Kidney epithelial cell (primary cell): ENCODE results near the gene RHD. TPM values are rescaled to one million over a fixed set of nuclear protein-coding genes. Genes with fewer than 3 reads are reported as not detected.
"Not testable (repeated sequence)": the region's sequence is repeated elsewhere in the genome, so short reads cannot be mapped to it uniquely, and the experiment has no call there.

Source experiments
- DNase-seq: peaks from one replicate; pipeline ENCODE4 v3.0.0-alpha.2; 2010; ENCODE audit warnings: low read depth
- H3K27me3 ChIP-seq: 2 replicates; pipeline ENCODE4 v1.6.0; 2011; ENCODE audit warnings: low read length; ENCODE audit not compliant: control insufficient read depth, insufficient read depth
- H3K36me3 ChIP-seq: 2 replicates; pipeline ENCODE4 v1.5.1; 2011; ENCODE audit warnings: low read length; ENCODE audit not compliant: control insufficient read depth, insufficient read depth
- H3K4me3 ChIP-seq: 2 replicates; pipeline ENCODE4 v1.5.1; 2011; ENCODE audit warnings: low read depth, mild to moderate bottlenecking, control low read depth, low read length
- total RNA-seq: library from RNA; depleted of rRNA; stranded (reverse); fragments of >200 nt; gene quantifications from 2 replicates; pipeline ENCODE4 v1.2.3, GENCODE V29; 2015
- TF ChIP-seq, protein P1 (sequence below): IDR thresholded peaks from 2 replicates; pipeline ENCODE4 v1.5.1; 2011; ENCODE audit warnings: mild to moderate bottlenecking, moderate library complexity, low read length, control low read depth, inconsistent platforms; ENCODE audit not compliant: insufficient read depth, poor library complexity, severe bottlenecking

RHD gene
- total RNA-seq, 1 donor from 2014 or later, result not detected

DNA sequence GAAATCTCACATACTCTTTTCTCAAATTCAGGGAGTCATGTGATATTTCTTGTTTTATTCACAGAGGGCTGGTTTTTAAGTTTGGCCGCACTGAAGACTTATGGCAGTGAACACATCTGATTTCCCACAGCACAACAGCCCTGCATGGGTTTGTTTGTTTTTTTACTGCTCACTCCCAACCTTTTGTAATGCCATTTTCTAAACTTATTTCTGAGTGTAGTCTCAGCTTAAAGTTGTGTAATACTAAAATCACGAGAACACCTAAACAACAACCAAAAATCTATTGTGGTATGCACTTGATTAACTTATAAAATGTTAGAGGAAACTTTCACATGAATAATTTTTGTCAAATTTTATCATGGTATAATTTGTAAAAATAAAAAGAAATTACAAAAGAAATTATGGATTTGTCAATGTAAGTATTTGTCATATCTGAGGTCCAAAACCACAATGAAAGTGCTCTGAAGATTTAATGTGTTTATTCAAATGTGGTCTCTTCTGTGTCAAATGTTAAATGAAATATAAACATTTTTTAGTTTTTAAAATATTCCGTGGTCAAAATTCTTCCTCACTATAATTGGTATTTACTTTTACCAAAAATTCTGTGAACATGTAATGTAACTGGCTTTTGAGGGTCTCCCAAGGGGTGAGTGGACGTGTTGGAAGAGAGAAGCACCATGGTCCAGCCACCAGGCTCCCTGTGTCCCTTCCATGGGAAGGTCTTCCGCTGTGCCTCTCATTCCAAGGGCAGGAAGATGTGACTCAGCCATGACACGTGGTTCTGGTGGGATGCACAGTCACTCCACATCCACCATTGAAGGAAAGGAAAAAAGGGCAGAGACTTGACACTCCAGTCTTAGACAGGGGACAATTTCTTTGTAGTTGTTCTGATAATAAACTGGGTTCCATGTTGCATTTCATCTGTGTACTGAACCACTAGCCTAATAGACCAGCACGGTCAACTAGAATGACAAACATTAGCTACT, 88.6 kb downstream of the RHD start:
- H3K4me3 ChIP-seq, result no peak overlapping the region
- TF ChIP-seq, protein P1, sequence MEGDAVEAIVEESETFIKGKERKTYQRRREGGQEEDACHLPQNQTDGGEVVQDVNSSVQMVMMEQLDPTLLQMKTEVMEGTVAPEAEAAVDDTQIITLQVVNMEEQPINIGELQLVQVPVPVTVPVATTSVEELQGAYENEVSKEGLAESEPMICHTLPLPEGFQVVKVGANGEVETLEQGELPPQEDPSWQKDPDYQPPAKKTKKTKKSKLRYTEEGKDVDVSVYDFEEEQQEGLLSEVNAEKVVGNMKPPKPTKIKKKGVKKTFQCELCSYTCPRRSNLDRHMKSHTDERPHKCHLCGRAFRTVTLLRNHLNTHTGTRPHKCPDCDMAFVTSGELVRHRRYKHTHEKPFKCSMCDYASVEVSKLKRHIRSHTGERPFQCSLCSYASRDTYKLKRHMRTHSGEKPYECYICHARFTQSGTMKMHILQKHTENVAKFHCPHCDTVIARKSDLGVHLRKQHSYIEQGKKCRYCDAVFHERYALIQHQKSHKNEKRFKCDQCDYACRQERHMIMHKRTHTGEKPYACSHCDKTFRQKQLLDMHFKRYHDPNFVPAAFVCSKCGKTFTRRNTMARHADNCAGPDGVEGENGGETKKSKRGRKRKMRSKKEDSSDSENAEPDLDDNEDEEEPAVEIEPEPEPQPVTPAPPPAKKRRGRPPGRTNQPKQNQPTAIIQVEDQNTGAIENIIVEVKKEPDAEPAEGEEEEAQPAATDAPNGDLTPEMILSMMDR, result no peak
- no peaks in the 10 kb centered on the region for H3K36me3 ChIP-seq
- H3K27me3 ChIP-seq, result no peaks in the 10 kb centered on the region
- no peak for DNase-seq

DNA sequence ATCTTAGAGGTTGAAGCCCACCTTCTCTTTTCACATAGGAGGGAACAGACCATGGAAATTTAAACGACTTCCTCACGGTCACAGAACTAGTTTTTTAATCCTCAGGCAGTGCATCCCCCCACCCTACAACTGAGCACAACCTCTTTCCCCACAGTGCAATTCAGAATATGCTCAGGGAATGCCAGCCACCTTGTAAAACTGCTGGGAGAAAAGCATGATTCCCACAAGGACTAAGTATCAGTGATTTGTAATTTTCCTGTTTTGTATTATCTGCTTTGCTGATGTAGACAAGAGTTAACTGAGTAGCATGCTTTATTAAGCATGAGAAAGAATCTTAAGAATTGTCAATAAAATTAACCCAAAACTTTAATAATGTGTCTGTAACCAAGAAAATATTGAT, 89.6 kb downstream of the RHD start:
- no peak for DNase-seq
- TF ChIP-seq, protein P1, result no peak
- Histone ChIP-seq H3K36me3 (no peaks in the 10 kb centered on the region), H3K27me3 (no peaks in the 10 kb centered on the region), H3K4me3 (no peak overlapping the region)

DNA sequence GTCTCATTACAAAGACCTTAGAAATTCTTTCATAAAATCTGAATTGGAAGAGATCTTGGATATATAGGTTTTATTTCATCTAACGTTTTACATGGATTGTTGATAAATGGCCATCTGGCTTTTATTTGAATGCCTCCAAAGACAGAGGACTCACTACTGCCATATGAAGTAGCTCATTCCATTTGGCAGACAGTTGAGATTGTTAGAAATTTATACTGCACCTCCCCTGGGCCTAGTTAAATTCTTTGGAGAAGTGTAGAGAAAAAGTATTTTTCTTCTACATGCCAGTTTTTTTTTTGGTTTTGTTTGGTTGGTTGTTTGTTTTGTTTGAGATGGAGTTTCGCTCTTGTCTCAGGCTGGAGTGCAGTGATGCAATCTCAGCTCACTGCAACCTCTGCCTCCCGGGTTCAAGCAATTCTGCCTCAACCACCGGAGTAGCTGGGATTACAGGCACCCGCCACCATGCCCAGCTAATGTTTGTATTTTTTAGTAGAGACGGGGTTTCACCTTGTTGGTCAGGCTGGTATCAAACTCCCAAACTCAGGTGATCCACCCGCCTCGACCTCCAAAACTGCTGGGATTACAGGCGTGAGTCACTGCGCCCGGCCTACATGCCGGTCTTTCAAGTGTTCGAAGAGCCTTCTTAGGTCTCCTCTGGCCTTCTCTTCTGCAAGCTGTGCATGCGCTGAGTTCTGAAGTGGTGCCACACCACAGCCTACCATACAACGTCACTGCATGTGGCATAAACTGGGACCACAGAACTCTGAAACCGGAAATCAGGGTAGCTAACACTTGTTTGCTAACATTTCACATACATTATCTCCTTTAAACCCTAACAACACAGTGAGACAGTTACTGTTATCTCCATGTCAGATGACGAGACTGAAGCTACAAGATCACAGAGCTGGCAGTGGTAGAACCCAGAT, 90.6 kb downstream of the RHD start:
- not testable (repeated sequence) for H3K27me3 ChIP-seq, H3K4me3 ChIP-seq, DNase-seq, H3K36me3 ChIP-seq

DNA sequence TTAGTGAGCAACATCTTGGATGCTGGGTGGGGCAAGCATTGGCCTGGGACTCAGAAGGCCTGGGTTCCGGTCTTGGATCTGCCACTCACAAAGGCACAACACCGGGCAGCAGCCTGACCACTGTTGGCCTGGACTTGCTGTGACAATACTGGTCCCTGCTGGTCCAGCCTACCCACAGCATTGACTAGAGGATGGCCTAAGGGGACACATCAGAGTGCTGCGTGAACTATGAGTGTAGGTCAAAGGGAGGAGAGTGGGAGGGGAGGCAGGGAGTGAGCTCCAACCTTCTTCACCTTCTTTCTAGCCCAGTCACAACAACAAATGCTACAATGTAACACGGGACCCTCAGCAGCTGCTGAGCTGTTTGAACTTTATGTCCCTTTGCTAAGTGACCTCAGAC, 96.9 kb downstream of the RHD start:
- TF ChIP-seq, protein P1, result no peak
- H3K27me3 ChIP-seq, result no peaks in the 10 kb centered on the region
- no peaks in the 10 kb centered on the region for H3K36me3 ChIP-seq
- no peak overlapping the region for H3K4me3 ChIP-seq
- no peak for DNase-seq

DNA sequence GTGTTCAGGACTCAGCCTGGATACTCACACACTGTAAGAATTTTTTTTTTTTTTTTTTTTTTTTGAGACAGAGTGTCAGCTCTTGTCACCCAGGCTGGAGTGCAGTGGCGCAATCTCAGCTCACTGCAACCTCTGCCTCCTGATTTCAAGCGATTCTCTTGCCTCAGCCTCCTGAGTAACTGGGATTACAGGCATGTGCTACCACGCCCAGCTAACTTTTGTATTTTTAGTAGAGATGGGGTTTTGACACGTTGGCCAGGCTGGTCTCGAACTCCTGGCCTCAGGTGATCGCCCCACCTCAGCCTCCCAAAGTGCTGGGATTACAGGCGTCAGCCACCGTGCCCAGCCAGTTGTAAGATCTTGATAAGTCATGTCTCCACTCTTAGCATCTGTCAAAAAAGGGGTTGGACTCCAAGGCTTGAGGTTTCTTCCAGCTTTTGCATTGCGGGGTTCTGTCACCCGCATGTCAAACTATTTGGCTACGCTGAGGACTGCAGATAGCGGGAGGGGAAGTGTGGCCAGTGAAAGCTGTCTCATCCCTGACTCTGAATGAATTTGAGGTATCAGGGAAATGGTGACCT, 97.5 kb downstream of the RHD start:
- not testable (repeated sequence) for DNase-seq, H3K36me3 ChIP-seq, H3K4me3 ChIP-seq, H3K27me3 ChIP-seq

DNA sequence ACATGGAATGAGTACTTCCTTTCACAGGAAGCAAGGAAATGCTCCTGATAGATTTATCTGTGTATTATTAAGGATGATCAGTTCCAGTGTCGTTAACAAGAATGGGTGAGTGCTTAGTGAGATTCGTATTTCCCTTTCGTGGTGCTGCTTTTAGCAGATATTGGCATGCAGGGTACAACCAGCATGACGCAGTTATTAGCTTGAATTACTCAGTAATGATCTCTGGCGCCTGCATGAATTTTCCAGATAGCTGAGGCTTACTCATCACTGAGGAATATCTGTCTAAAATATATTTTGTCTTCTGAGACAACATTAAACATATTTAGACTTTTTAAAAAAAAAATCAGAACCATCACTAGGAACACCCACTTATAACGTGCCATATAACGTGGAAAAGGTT, 99.4 kb downstream of the RHD start:
- DNase-seq, H3K36me3 ChIP-seq, H3K27me3 ChIP-seq, H3K4me3 ChIP-seq: not testable (repeated sequence)

DNA sequence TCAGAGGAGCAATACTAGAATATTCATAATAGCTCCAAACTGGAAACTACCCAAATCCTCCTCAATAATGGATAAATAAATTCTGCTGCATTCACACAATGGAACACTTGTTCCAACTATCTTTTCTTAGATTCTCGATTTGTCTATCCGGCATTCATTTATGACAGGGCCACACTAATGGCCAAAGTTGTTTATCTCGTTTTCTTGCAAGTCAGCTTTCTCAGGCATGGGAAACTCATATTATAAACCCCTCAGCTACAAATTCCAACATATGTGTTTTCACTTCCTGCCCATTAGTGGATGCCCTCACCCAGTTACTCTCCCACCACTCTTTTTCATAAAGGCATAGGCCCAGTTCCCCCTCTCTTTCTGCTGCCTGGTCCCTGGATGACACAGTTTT, 106.1 kb downstream of the RHD start:
- not testable (repeated sequence) for H3K4me3 ChIP-seq, H3K27me3 ChIP-seq, DNase-seq, H3K36me3 ChIP-seq

Other genes with a start within 250 kb of the RHD start
- gene SYF2, start 40.0 kb upstream of the RHD start, total RNA-seq, result 63.3 and 80.7 TPM in 2 replicates
- 48.6 and 55.0 TPM in 2 replicates for gene RSRP1, start 25.1 kb upstream of the RHD start, total RNA-seq
- gene TMEM50A, start 65.8 kb downstream of the RHD start, total RNA-seq, result 88.5 and 99.2 TPM in 2 replicates
- 0.08 and 0.27 TPM in 2 replicates for gene RHCE, start 148.3 kb downstream of the RHD start, total RNA-seq
- 22.7 and 24.9 TPM in 2 replicates for gene MACO1, start 158.4 kb downstream of the RHD start, total RNA-seq